HepG2 (cell line): Measurements from ENCODE around the gene PAPPA2. TPM values are rescaled to one million over a fixed set of nuclear protein-coding genes. Genes with fewer than 3 reads are reported as not detected.

Source experiments
- ATAC-seq: fragments of 200-7000 bp; cut with Tn5 transposase; 3 replicates; pipeline ENCODE4 v1.9.1; 2020; ENCODE audit warnings: mild to moderate bottlenecking, moderate library complexity
- BruUV-seq: library from RNA; stranded (reverse); fragments of 400-500 nt; replicated peaks from 2 replicates; lab custom pipeline; 2021; lab: Mats Ljungman, UMichigan
- CTCF ChIA-PET: fragments of 300-600 bp; formaldehyde crosslinking; extraction: SDS; loops from one replicate; lab custom pipeline; 2021; ENCODE audit warnings: low total read pairs, inconsistent platforms, low intra/inter-chr PET ratio; lab: Yijun Ruan, JAX
- POLR2A ChIA-PET: fragments of 350-600 bp; sonication (Branson Sonifier 250); formaldehyde crosslinking; loops from one replicate; lab custom pipeline; 2020; ENCODE audit warnings: antibody characterized with exemption, inconsistent platforms; lab: Yijun Ruan, JAX
- DNase-seq: peaks from one replicate; pipeline ENCODE4 v3.0.0-alpha.2; 2015; ENCODE audit warnings: low spot score
- FAIRE-seq: peaks from 3 replicates; lab custom pipeline; 2011; peaks lifted over from hg19 to GRCh38; lab: Jason Lieb, UNC
- H2AFZ ChIP-seq: one replicate; pipeline ENCODE4 v1.6.1; 2011; ENCODE audit warnings: low read length, inconsistent platforms
- H3K27ac ChIP-seq: fragments of 300-600 bp; 3 replicates; pipeline ENCODE4 v1.8.0; 2011; ENCODE audit warnings: mixed run types, mild to moderate bottlenecking, mixed read lengths, low read length, inconsistent platforms; ENCODE audit not compliant: insufficient read depth; ENCODE audit errors: extremely low read length
- H3K27me3 ChIP-seq, 2 experiments: fragments of 200-600 bp in 1 of 2; 2 replicates in 1 of 2; 3 replicates in 1 of 2; pipeline versions ENCODE4 v1.6.0 to v1.8.0; 2011; ENCODE audit warnings: low read length in 2 of 2, mild to moderate bottlenecking in 2 of 2, moderate library complexity in 2 of 2, inconsistent platforms in 1 of 2; ENCODE audit not compliant: insufficient read depth in 2 of 2, control insufficient read depth in 1 of 2
- H3K36me3 ChIP-seq, 2 experiments: fragments of 200-600 bp in 1 of 2; replicated peaks in 1 of 2; 2 replicates in 1 of 2; 3 replicates in 1 of 2; pipeline versions ENCODE4 v1.5.1 to v1.8.0; 2011; ENCODE audit warnings: low read length in 2 of 2, inconsistent platforms in 1 of 2; ENCODE audit not compliant: insufficient read depth in 2 of 2, control insufficient read depth in 1 of 2
- H3K4me1 ChIP-seq: 2 replicates; pipeline ENCODE4 v1.5.1; 2012; ENCODE audit warnings: low read length, inconsistent platforms; ENCODE audit not compliant: insufficient read depth
- H3K4me2 ChIP-seq: 2 replicates; pipeline ENCODE4 v1.6.0; 2011; ENCODE audit warnings: low read depth, low read length, inconsistent platforms
- H3K4me3 ChIP-seq, 3 experiments: fragments of 200-600 bp in 1 of 3; sonication (generic), shearing (Covaris generic) in 1 of 3; replicated peaks in 1 of 3; 2 replicates each; pipeline ENCODE4 v1.5.1; 2011 to 2016; ENCODE audit warnings: low read length in 3 of 3, inconsistent platforms in 2 of 3, low read depth in 2 of 3, mild to moderate bottlenecking in 2 of 3, control low read depth in 1 of 3, mixed read lengths in 1 of 3; ENCODE audit not compliant: insufficient read depth in 1 of 3
- H3K79me2 ChIP-seq: one replicate; pipeline ENCODE4 v1.6.1; 2011; ENCODE audit warnings: low read length, inconsistent platforms; ENCODE audit not compliant: insufficient read depth
- H3K9ac ChIP-seq: 2 replicates; pipeline ENCODE4 v1.6.0; 2011; ENCODE audit warnings: mild to moderate bottlenecking, low read depth, low read length, inconsistent platforms; ENCODE audit not compliant: insufficient read depth
- H3K9me3 ChIP-seq: 2 replicates; pipeline ENCODE4 v1.5.1; 2012; ENCODE audit warnings: mild to moderate bottlenecking, low read length
- H4K20me1 ChIP-seq: 2 replicates; pipeline ENCODE4 v1.6.0; 2011; ENCODE audit warnings: inconsistent platforms, mild to moderate bottlenecking, low read length, moderate library complexity; ENCODE audit not compliant: insufficient read depth
- ATF7 ChIP-seq, 2 experiments: fragments of 450-650 bp in 1 of 2; sonication (generic) in 1 of 2; formaldehyde crosslinking in 1 of 2; IDR thresholded peaks; 2 replicates each; pipeline versions ENCODE4 v1.4.0 to v1.6.1; 2016 to 2020; ENCODE audit warnings: antibody characterized with exemption in 1 of 2, mild to moderate bottlenecking in 1 of 2, missing genetic modification reagents in 1 of 2
- KDM4B ChIP-seq: sonication (generic); formaldehyde crosslinking; IDR thresholded peaks from 2 replicates; pipeline ENCODE4 v1.4.0; 2020; ENCODE audit warnings: missing genetic modification reagents
- NCOA1 ChIP-seq: sonication (generic); formaldehyde crosslinking; IDR thresholded peaks from 2 replicates; pipeline ENCODE4 v1.9.0; 2021; ENCODE audit warnings: missing genetic modification reagents
- RBM39 ChIP-seq: fragments of 200-400 bp; formaldehyde crosslinking; IDR thresholded peaks from one replicate; pipeline ENCODE4 v1.6.1; 2018; ENCODE audit warnings: antibody characterized with exemption, mild to moderate bottlenecking, low read depth, low read length; ENCODE audit not compliant: poor library complexity, severe bottlenecking
- SMAD1 ChIP-seq: sonication (generic); formaldehyde crosslinking; IDR thresholded peaks from 2 replicates; pipeline ENCODE4 v1.4.0; 2020; ENCODE audit warnings: missing genetic modification reagents, low read depth, mild to moderate bottlenecking, borderline replicate concordance
- ZFP90 ChIP-seq: sonication (generic); formaldehyde crosslinking; IDR thresholded peaks from 2 replicates; pipeline ENCODE4 v1.8.0; 2022; ENCODE audit warnings: missing genetic modification reagents, mild to moderate bottlenecking, inconsistent platforms, borderline replicate concordance
- ZNF101 ChIP-seq: sonication (generic); formaldehyde crosslinking; IDR thresholded peaks from 2 replicates; pipeline ENCODE4 v1.4.0; 2020; ENCODE audit warnings: mild to moderate bottlenecking, low read depth, missing genetic modification reagents, borderline replicate concordance
- ZNF331 ChIP-seq: sonication (generic); formaldehyde crosslinking; IDR thresholded peaks from 2 replicates; pipeline ENCODE4 v1.4.0; 2020; ENCODE audit warnings: missing genetic modification reagents
- ZNF549 ChIP-seq: sonication (generic); formaldehyde crosslinking; IDR thresholded peaks from 2 replicates; pipeline ENCODE4 v1.5.0; 2020; ENCODE audit warnings: missing genetic modification reagents
- ZNF619 ChIP-seq: sonication (generic); formaldehyde crosslinking; IDR thresholded peaks from 2 replicates; pipeline ENCODE4 v1.4.0; 2020; ENCODE audit warnings: mild to moderate bottlenecking, missing genetic modification reagents
- ZNF83 ChIP-seq: sonication (generic); formaldehyde crosslinking; IDR thresholded peaks from 2 replicates; pipeline ENCODE4 v1.4.0; 2020; ENCODE audit warnings: missing genetic modification reagents, mild to moderate bottlenecking, borderline replicate concordance
- WGBS: methylation state at CpG from one replicate; pipeline ENCODE4 v1.1.6; 2017; ENCODE audit warnings: low lambda C conversion rate; 5-methylcytosine and 5-hydroxymethylcytosine counted together
- in situ Hi-C: cut with HindIII; loops from 2 replicates; pipeline ENCODE4 v1.10.0; 2017; ENCODE audit warnings: low pct_unique_long_range_greater_than_20kb; ENCODE audit not compliant: extremely low pct_ligation_motif_present
- intact Hi-C: fragments of 100-400 bp; cut with micrococcal nuclease; formaldehyde crosslinking; loops from one replicate; pipeline ENCODE4 v1.10.0; 2022; ENCODE audit not compliant: unreplicated experiment
- polyA plus RNA-seq, 8 experiments: library from polyadenylated mRNA; depleted of rRNA in 3 of 8; stranded (reverse) in 7 of 8; unstranded in 1 of 8; fragments of >200 nt; fragmentation: Illumina TruSeq in 4 of 8; extraction: Trizol in 4 of 8; gene quantifications; 2 replicates each; pipeline versions ENCODE4 v1.2.1 to v1.2.3, GENCODE V29; 2011 to 2016; ENCODE audit warnings: low read depth in 4 of 8, missing spikeins in 1 of 8, mixed read lengths in 1 of 8; ENCODE audit not compliant: insufficient read depth in 1 of 8
- total RNA-seq, 5 experiments: library from RNA; depleted of rRNA; stranded (reverse); fragments of >200 nt; fragmentation: Illumina TruSeq; extraction: Trizol; gene quantifications; 2 replicates each; pipeline ENCODE4 v1.2.3, GENCODE V29; 2016; ENCODE audit warnings: low read depth in 1 of 5
- TF ChIP-seq, protein P1 (sequence below): sonication (generic); formaldehyde crosslinking; IDR thresholded peaks from 2 replicates; pipeline ENCODE4 v1.4.0; 2020; ENCODE audit warnings: missing genetic modification reagents, mild to moderate bottlenecking, borderline replicate concordance
- TF ChIP-seq, protein P2 (sequence below): IDR thresholded peaks from 2 replicates; pipeline ENCODE4 v1.6.1; 2016

The PAPPA2 gene
- total and polyA plus RNA-seq, 2 of the 13 experiments (the other 11 are each of a cell fraction or from before 2014, with no cell fraction given): 0.01 TPM; not detected in 1

DNA sequence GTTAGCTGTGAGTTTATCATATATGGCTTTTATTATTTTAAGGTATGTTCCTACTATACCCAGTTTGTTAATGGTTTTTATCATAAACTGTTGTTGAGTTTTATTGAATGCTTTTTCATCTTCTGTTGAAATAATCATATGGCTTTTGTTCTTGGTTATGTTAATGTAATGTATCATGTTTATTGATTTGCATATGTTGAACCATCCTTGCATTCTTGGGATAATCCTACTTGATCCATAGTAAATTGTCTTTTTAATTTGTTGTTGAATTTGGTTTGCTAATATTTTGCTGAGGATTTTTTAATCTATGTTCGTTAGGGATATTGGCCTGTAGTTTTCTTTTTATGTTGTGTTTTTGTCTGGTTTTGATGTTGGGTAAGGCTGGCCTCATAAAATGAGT is 185.6 kb downstream of the PAPPA2 start (continued):
- TF ChIP-seq, protein P1, sequence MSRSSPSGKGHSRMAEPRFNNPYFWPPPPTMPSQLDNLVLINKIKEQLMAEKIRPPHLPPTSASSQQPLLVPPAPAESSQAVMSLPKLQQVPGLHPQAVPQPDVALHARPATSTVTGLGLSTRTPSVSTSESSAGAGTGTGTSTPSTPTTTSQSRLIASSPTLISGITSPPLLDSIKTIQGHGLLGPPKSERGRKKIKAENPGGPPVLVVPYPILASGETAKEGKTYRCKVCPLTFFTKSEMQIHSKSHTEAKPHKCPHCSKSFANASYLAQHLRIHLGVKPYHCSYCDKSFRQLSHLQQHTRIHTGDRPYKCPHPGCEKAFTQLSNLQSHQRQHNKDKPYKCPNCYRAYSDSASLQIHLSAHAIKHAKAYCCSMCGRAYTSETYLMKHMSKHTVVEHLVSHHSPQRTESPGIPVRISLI: no peak
- TF ChIP-seq ZNF83 (no peak), ZFP90 (no peak)

DNA sequence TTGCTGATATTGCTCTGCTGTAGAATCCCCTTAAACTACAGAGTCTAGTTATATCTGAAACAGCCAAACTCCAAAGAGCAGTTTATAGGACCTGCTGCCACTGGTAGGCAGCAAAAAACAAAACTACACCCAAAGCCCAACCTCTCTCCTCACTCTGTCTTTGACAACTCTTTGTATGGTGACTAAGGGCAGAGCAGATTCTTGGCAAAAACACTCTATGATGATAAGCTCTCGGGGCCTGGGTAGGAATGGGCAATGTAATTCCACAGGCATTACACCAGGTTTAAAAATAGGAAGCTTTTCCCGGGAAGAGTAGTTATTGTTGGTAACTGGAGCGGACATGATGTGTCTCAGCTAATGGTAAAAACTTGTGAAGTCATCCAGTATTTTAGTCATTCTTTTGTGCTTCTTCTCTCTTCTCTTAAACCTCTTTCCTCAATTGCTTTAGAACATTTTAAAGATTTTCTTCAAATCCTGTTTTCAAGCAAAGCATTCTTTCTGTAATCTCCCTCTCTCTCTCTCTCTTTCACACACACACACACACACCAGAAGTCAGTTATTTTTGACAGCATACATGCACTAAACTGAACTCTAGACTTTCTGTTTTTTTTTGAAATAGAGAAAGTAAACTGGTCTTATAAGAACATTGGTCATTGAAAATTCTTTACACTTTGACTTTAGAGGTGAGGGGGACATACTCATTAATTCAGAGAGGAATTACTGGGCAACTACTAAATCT is 193.5 kb downstream of the PAPPA2 start:
- H3K27ac ChIP-seq: no peak overlapping the region
- CTCF ChIA-PET: no interaction called here
- H3K4me1 ChIP-seq: no peaks in the 10 kb centered on the region
- peaks cover 16% of the 10 kb centered on the region for H3K9me3 ChIP-seq
- no peaks in the 10 kb centered on the region for H3K27me3 ChIP-seq
- DNase-seq (no peak), ATAC-seq (no peak), FAIRE-seq (no peak)
- no TSS peak for BruUV-seq
- intact Hi-C loops: no loop called here
- H3K4me3 ChIP-seq: no peak overlapping the region
- in situ Hi-C loops: no loop called here
- H3K4me2 ChIP-seq: no peak overlapping the region
- POLR2A ChIA-PET: no interaction called here
- H3K36me3 ChIP-seq: no peaks in the 10 kb centered on the region
- 0% methylated on average over 3 of the region's 3 CpGs for WGBS
- no peaks in the 10 kb centered on the region for H4K20me1 ChIP-seq
- H3K79me2 ChIP-seq: no peaks in the 10 kb centered on the region
- H2AFZ ChIP-seq: no peak overlapping the region
- no peak overlapping the region for H3K9ac ChIP-seq
- TF ChIP-seq NCOA1 (no peak), ZNF549 (CRISPR knock-in tag) (no peak), SMAD1 (CRISPR knock-in tag) (no peak), ZNF331 (no peak), ZNF619 (CRISPR knock-in tag) (no peak), ATF7 (IDR thresholded peaks at IDR 0.05) (no peak), ATF7 (CRISPR knock-in tag; IDR thresholded peaks at IDR 0.05) (no peak), ZNF101 (CRISPR knock-in tag) (no peak), KDM4B (CRISPR knock-in tag) (no peak), RBM39 (no peak)
- TF ChIP-seq, protein P2, sequence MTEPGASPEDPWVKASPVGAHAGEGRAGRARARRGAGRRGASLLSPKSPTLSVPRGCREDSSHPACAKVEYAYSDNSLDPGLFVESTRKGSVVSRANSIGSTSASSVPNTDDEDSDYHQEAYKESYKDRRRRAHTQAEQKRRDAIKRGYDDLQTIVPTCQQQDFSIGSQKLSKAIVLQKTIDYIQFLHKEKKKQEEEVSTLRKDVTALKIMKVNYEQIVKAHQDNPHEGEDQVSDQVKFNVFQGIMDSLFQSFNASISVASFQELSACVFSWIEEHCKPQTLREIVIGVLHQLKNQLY (CRISPR knock-in tag): no peak
